OCI-LY7 (cell line): ENCODE data around the gene GSTA5.

Experiments used
- EZH2phosphoT487 ChIP-seq: fragments of 200-600 bp; sonication (generic); IDR thresholded peaks from 2 replicates; pipeline ENCODE4 v1.6.1; 2018; ENCODE audit warnings: low read depth, borderline replicate concordance, mild to moderate bottlenecking, mixed run types, antibody characterized with exemption, low read length, moderate library complexity, mixed read lengths
- TF ChIP-seq, protein P1 (sequence below): fragments of 200-600 bp; sonication (generic); conservative IDR thresholded peaks from 2 replicates; pipeline ENCODE4 v1.5.1; 2014; ENCODE audit warnings: mild to moderate bottlenecking, antibody characterized with exemption, low read length, moderate library complexity, mixed read lengths

GRCh38 chr6:52826513-52826912 lies 14.1 kb downstream of the GSTA5 start:
- TF ChIP-seq, protein P1, sequence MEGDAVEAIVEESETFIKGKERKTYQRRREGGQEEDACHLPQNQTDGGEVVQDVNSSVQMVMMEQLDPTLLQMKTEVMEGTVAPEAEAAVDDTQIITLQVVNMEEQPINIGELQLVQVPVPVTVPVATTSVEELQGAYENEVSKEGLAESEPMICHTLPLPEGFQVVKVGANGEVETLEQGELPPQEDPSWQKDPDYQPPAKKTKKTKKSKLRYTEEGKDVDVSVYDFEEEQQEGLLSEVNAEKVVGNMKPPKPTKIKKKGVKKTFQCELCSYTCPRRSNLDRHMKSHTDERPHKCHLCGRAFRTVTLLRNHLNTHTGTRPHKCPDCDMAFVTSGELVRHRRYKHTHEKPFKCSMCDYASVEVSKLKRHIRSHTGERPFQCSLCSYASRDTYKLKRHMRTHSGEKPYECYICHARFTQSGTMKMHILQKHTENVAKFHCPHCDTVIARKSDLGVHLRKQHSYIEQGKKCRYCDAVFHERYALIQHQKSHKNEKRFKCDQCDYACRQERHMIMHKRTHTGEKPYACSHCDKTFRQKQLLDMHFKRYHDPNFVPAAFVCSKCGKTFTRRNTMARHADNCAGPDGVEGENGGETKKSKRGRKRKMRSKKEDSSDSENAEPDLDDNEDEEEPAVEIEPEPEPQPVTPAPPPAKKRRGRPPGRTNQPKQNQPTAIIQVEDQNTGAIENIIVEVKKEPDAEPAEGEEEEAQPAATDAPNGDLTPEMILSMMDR = no peak
- TF ChIP-seq EZH2phosphoT487 = no peak
